ES-I3 (cell line): ENCODE measurements around the gene F13A1.

ENCODE experiments used
- H3K36me3 ChIP-seq: 2 replicates; pipeline ENCODE4 v1.6.1; 2013; ENCODE audit warnings: mild to moderate bottlenecking, low read length, control low read depth, moderate library complexity; ENCODE audit not compliant: insufficient read depth
- H3K4me1 ChIP-seq: 2 replicates; pipeline ENCODE4 v1.6.1; 2013; ENCODE audit warnings: mild to moderate bottlenecking, control low read depth, low read length; ENCODE audit not compliant: insufficient read depth
- H3K9ac ChIP-seq: 2 replicates; pipeline ENCODE4 v1.6.1; 2013; ENCODE audit warnings: low read depth, mild to moderate bottlenecking, low read length, moderate library complexity
- H3K9me3 ChIP-seq: 2 replicates; pipeline ENCODE4 v1.6.1; 2013; ENCODE audit warnings: mild to moderate bottlenecking, low read length, moderate library complexity; ENCODE audit not compliant: control insufficient read depth, insufficient read depth

The F13A1 gene

DNA sequence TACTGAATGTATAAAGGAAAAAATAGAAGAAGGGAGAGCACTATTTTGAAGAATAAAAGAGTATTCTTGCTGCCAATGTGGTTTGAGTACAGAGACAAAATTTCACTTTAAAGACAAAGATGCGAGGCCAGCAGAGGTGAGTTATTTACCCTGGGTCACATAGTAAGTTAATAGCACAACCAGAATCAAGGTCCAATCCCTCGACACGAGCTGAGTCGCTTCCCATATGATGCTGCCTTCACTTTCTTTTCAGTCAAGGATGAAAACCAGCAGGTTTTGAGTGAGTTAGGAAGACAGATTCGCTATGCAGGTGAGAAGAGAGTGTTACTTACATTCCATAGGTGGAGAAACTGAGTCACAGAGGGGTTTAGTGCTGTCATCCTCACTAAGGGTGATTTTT, 75.8 kb downstream of the F13A1 start:
- H3K9ac ChIP-seq, result no peak overlapping the region
- no peaks in the 10 kb centered on the region for H3K36me3 ChIP-seq
- H3K4me1 ChIP-seq, result no peaks in the 10 kb centered on the region
- no peaks in the 10 kb centered on the region for H3K9me3 ChIP-seq

DNA sequence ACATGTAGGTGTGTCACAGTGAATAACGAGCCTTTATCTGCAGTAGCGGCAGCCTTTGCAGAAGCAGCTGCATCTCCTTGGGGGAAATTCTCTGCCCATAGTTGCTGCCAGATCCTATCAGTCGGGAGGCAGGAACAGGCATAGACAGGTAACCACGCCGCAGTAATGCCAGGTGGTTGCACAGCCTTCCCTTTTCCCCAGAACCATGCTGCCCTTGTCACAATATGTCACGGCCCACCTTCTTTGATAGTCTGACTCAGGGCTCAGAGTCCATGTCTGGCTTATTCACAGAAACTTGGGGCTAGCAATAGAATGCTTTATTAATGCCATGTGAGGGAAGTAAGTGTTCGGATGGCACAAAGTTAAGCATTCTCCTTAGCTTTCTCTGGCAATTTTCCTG, 76.6 kb downstream of the F13A1 start:
- Histone ChIP-seq H3K9me3 (no peaks in the 10 kb centered on the region), H3K4me1 (no peaks in the 10 kb centered on the region), H3K36me3 (no peaks in the 10 kb centered on the region), H3K9ac (no peak overlapping the region)

DNA sequence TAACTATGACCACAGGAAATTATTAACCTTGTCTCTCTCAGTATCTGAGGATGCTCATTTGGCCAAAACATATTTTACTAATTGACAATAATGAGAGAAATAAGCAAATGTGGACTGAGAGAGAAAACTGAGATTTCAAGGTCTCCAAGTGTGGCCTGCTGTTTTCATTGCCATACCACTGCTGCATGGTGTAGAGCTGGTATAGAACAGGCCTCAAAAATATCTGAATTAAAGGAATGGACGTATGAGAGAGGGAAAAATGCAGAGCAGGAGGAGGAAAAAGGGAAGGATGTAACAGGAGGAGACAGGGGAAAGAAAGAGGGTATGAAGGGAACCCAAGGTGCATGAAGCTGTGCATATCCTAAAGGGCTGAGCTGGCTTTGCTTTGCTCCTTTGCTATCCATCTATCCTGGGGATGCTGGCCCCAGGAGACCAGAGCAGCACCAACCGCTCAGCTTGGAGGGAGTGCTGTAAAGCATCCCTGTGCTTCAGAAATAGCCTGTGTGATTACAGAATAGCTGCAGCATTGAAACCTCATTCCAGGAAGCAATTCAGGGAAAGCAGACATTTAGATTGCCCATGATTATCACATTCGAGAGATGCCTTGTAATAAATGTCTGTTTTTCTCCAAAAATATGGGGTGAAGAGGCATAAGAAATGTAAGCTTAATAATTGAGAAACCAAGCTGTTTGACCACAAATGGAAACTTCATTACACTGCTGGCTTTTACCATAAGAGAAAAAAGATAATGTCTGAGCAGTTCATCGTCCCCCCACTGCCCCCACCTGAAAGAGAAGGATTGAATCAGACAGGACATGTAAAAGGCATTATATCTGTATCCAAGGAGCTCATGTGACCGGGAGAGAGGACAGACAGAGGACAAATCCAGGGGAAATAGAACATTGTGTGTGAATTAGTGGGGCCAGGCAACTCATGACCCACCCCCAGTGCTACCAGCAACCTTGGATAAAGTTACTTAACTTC, 80.6 kb downstream of the F13A1 start:
- Histone ChIP-seq H3K4me1 (no peaks in the 10 kb centered on the region), H3K9me3 (no peaks in the 10 kb centered on the region), H3K36me3 (no peaks in the 10 kb centered on the region), H3K9ac (no peak overlapping the region)

DNA sequence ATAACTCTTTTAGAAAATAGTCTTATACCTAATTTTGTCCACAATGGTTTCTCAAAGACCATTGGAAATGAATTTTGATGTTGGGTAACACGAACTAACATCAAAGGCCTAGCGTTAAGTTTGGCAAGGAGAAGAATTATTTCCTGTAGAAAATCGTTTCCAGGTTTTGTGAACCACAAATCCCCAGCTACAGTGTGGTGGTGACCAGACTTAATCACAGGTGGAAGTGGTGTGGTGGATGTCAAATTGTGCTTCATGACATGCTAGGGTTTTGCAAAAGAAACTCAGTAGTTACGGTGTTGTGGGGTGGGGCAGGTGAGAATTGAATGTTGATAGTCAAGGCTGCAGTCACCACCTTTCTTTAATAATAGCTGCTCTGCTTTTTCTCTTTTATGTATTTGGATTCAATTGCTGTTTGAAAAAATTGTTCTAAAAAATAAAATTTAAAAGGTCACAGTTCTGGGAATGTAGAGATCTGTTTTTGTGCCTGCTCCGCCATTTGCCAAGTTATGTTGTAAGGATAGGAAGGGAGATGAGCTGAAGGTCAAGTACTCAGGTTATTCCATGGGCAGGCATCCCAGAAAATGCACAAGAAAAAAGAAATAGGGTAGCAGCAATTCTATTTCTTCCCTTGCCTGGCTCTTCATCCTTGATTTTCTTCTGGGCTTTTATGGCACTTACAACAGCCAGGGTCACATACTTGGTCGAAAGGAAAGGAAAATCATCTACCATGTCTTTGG, 83.6 kb downstream of the F13A1 start:
- Histone ChIP-seq H3K4me1 (no peaks in the 10 kb centered on the region), H3K36me3 (no peaks in the 10 kb centered on the region), H3K9ac (no peak overlapping the region), H3K9me3 (no peaks in the 10 kb centered on the region)

DNA sequence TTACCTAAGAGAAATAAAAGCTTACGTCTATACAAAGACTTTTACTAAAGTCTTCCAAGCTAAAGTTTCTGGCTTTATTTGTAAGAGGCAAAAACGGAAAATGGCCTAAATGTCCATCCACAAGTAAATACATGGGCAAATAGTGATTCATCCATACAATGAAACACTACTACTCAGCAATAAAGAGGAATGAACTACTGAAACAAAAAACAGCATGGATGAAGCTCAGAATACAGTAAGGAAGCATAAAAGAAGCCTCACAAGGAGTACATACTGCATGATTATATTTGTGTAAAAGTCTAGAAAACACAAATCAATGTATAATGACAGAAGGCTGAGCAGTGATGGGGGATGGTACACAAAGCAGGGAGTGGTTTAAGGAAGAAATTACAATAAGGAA, 84.7 kb downstream of the F13A1 start:
- H3K9me3 ChIP-seq, result no peaks in the 10 kb centered on the region
- H3K4me1 ChIP-seq, result no peaks in the 10 kb centered on the region
- H3K36me3 ChIP-seq, result no peaks in the 10 kb centered on the region
- no peak overlapping the region for H3K9ac ChIP-seq

DNA sequence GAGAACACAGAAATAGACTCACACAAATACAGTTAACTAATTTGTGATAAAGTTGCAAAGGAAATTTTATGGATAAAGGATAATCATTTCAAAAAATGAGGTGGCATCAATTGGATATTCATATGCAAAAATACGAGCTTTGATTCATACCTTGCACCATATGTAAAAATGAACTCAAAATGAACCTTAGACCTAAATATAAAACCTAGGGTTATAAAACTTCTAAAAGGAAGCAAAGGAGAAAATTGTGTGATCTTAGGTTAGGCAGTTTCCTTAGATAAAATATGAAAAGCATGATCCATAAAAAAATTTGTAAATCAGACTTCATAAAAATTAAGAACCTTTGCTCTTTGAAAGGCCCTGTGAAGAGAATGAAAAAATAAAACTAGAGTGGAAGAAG, 85.5 kb downstream of the F13A1 start:
- Histone ChIP-seq H3K36me3 (no peaks in the 10 kb centered on the region), H3K9ac (no peak overlapping the region), H3K9me3 (no peaks in the 10 kb centered on the region), H3K4me1 (no peaks in the 10 kb centered on the region)

DNA sequence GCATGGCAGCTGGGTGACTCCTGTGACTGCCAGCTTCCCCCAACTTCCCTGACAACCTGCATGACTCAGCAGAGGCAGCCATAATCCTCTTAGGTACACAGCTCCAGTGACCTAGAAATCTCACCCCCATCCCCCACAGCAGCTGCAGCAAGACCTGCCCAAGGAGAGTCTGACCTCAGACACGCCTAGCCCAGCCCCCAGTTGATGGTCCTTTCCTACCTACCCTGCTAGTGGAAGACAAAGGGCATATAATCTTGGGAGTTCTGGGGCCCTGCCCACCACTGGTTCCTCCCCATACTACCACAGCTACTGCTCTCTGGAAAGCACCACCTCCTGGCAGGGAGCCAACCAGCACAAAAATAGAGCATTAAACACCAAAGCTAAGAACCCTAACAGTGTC, 90.2 kb downstream of the F13A1 start:
- Histone ChIP-seq H3K9ac (no peak overlapping the region), H3K36me3 (no peaks in the 10 kb centered on the region), H3K9me3 (no peaks in the 10 kb centered on the region), H3K4me1 (no peaks in the 10 kb centered on the region)

DNA sequence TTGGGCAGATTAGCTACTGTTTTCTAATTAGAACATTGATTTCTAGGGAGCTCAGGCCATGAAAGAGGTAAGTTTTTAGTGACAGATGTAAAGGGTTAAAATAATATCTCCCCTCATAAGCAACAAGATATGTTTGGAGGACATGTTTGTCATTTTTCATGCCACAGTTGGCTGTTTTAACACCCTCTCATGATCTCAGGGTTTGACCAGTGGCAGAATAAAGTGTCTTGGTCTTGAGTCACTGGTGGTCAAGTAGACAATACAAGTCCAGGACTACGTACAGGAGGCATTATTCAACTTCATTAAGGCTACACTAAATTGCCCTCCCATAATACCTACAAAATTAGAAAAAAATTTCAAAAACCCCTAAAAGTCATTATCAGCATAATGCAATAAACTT, 92.6 kb downstream of the F13A1 start:
- H3K9ac ChIP-seq, result no peak overlapping the region
- no peaks in the 10 kb centered on the region for H3K9me3 ChIP-seq
- H3K36me3 ChIP-seq, result no peaks in the 10 kb centered on the region
- no peaks in the 10 kb centered on the region for H3K4me1 ChIP-seq

DNA sequence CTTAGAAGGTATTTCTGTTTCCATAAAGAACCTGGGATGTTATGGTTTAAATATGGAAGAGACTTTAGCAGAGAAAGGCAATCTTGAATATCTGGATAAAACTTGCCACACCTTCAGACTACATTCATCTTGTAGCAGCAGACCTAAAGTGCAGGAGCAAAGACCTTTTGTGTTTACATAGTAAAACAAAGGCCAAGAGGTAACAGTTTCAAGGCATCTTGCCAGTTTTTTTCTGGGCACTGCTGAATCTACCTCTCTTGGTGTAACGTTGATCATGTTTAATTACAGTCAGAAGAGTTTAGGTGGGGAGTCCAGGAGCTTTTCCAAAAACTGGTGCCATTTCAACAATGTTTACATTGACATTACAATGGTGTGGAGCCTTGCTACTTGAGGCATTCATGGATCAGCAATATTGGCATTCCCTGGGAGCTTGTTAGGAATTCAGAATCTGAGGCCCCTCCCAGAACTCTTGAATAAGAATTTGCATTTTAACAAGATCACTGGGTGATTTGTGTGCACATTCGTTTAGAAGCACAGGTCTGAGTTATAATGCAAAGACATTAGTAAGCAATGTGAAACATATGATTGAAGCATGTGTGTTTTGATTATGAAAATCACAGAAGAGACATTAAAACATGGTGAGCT, 94.5 kb downstream of the F13A1 start:
- no peaks in the 10 kb centered on the region for H3K4me1 ChIP-seq
- no peaks in the 10 kb centered on the region for H3K36me3 ChIP-seq
- no peak overlapping the region for H3K9ac ChIP-seq
- no peaks in the 10 kb centered on the region for H3K9me3 ChIP-seq

DNA sequence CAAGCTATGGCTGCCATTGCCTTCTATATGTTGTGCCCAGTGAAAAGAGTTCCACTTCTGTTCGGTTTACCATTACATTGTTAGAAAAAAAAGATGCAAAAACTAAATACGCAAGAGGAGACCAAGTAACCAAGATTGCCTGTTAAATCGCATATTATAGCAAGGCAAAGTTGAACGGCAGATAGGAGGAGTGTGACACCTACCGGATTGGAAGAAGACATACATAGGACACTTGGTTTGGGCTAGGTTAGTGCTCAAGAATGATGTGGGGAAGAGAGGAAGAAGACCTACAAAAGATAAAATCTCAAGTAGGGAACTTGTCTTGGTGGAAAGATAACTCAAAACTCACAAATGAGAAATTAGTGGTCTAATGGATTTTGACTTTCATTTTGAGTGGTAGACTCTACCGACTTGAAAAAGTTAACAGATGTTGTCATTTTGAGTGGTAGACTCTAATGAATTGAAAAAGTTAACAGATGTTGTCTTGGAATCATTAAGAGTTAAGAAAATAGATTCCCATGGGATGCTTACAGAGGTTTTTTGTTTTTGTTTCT, 95.5 kb downstream of the F13A1 start:
- H3K36me3 ChIP-seq, result no peaks in the 10 kb centered on the region
- H3K9ac ChIP-seq, result no peak overlapping the region
- H3K4me1 ChIP-seq, result no peaks in the 10 kb centered on the region
- no peaks in the 10 kb centered on the region for H3K9me3 ChIP-seq

DNA sequence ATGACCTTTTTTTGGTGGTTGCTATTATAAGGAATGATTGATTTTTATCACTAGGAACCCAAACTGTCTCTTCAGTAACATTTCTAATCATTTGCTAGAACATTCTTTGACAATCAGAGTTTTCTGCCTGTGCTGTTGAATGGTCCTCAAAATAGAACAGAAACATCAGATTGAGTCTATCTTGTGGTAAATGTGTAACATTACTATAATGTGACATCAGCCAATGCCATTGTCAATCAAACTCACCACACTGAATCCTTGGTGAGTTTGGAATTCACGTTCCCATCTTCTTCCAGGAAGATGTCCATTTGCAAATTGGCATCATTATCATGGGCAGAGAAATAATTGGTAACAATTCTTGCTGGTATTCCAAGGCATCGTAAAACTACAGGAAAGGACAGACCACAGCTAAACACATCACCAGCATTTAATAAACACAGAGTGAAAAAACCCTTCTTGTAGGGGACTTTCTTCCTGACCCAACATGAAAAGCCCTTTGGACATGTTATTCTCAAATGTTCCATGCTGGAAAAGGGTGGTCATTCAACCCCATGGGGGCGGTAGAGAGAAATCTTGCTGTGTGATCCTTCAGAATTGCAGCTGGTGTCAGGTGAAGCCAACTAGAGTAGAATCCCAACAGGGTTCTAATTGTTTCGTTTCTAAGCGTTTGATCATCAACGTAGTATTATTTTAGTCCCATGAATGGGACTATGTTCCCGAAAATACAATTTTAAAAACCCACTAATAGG, 98.5 kb downstream of the F13A1 start:
- Histone ChIP-seq H3K4me1 (no peaks in the 10 kb centered on the region), H3K36me3 (no peaks in the 10 kb centered on the region), H3K9ac (no peak overlapping the region), H3K9me3 (no peaks in the 10 kb centered on the region)

DNA sequence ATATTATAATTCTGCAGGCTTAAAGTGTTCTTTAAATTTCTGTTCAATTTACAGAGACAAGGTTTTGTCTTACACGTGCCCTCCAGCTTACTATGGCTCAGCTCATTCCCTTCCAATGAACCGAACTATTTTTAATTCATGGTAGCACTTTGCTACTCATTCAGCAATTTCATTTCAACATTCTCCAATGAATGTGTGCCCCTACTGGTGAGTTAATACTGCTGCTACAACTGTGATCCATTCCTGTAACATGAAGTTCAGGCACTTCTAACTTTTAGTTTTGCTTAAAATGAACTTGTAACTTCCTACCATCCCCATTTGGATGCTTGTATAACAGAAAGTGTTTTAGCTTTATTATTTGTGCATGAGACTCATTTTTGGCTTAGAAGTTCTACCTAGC, 99.7 kb downstream of the F13A1 start:
- Histone ChIP-seq H3K9ac (no peak overlapping the region), H3K9me3 (no peaks in the 10 kb centered on the region), H3K4me1 (no peaks in the 10 kb centered on the region), H3K36me3 (no peaks in the 10 kb centered on the region)

DNA sequence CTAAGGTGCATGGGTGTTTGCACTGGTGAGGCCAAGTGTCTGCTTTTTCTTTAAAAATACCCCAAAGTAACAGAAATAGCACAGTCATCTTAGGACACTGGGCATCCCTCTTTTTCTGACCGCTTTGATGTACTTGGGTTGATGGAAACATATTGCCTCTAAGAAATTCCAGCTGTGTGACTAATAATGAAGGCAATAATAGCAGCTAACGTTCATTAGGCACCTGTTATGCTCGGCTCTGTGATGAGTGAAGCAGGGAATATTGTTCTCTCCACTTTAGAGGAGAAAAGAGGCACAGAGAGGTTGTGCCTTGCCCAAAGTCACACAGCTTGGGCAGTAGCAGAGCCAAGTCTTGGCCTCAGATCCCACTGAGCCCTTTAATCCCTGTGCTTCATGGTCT, 100.7 kb downstream of the F13A1 start:
- no peaks in the 10 kb centered on the region for H3K4me1 ChIP-seq
- H3K9ac ChIP-seq, result no peak overlapping the region
- H3K9me3 ChIP-seq, result no peaks in the 10 kb centered on the region
- no peaks in the 10 kb centered on the region for H3K36me3 ChIP-seq

DNA sequence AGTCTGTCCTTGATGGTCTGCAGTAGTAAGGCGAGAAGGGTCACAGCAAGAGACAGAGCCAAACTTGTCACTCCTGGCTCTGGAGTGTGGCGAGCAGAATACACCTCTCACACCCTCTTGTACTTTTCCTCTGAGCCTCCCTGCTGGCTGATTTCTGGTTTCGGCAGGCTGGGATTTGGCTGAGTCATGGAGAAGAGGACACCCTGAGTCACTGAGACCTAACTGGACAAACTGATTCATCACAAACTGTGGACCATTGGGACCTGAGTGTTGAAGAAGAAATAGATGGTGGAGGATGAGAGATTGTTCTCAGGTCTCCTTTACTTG, 101.7 kb downstream of the F13A1 start:
- Histone ChIP-seq H3K4me1 (no peaks in the 10 kb centered on the region), H3K9ac (no peak overlapping the region), H3K36me3 (no peaks in the 10 kb centered on the region), H3K9me3 (no peaks in the 10 kb centered on the region)
